GM21737 (cell line): ENCODE results near the gene RASAL1.
"Not testable (repeated sequence)": the region's sequence is repeated elsewhere in the genome, so short reads cannot be mapped to it uniquely, and the experiment has no call there.

ENCODE experiments used
- ATAC-seq: cut with Tn5 transposase; IDR thresholded peaks from one replicate; pipeline ENCODE4 v1.9.1; 2021; ENCODE audit warnings: mild to moderate bottlenecking, moderate library complexity; ENCODE audit not compliant: unreplicated experiment

Gene RASAL1

GRCh38 chr12:113142173-113142885 lies 6.8 kb upstream of the RASAL1 start:
- ATAC-seq, result no peak

GRCh38 chr12:113141716-113142115 lies 6.2 kb upstream of the RASAL1 start:
- ATAC-seq, result not testable (repeated sequence)

- ATAC-seq, result no peak
Measured at GRCh38 chr12:113140706-113141105, 5.1 kb upstream of the RASAL1 start.

GRCh38 chr12:113138826-113139225 lies 3.3 kb upstream of the RASAL1 start:
- ATAC-seq, result no peak

- no peak for ATAC-seq
Measured at GRCh38 chr12:113137861-113138783, 2.6 kb upstream of the RASAL1 start.

GRCh38 chr12:113136990-113137511 lies 1.5 kb upstream of the RASAL1 start:
- no peak for ATAC-seq

- ATAC-seq, result no peak
Measured at GRCh38 chr12:113136128-113136989, 798 bp upstream of the RASAL1 start.

- no peak for ATAC-seq
Measured at GRCh38 chr12:113134521-113134951, 1.0 kb downstream of the RASAL1 start.

- ATAC-seq, result no peak
Measured at GRCh38 chr12:113134071-113134470, 1.5 kb downstream of the RASAL1 start.

- no peak for ATAC-seq
Measured at GRCh38 chr12:113133666-113134065, 1.9 kb downstream of the RASAL1 start.

- ATAC-seq, result no peak
Measured at GRCh38 chr12:113133036-113133435, 2.5 kb downstream of the RASAL1 start.

GRCh38 chr12:113131556-113131955 lies 4.0 kb downstream of the RASAL1 start:
- no peak for ATAC-seq

GRCh38 chr12:113130457-113131135 lies 5.0 kb downstream of the RASAL1 start:
- no peak for ATAC-seq

- ATAC-seq, result no peak
Measured at GRCh38 chr12:113129664-113130456, 5.7 kb downstream of the RASAL1 start.

GRCh38 chr12:113128802-113129663 lies 6.5 kb downstream of the RASAL1 start:
- ATAC-seq, result no peak

- ATAC-seq, result no peak
Measured at GRCh38 chr12:113127791-113128199, 7.8 kb downstream of the RASAL1 start.

- ATAC-seq, result no peak
Measured at GRCh38 chr12:113120670-113121370, 14.7 kb downstream of the RASAL1 start.
